IMR-90 (cell line): ENCODE measurements around the gene RBM44. TPM values are rescaled to one million over a fixed set of nuclear protein-coding genes. Genes with fewer than 3 reads are reported as not detected.

Experiments used
- ATAC-seq: fragments of 200-7000 bp; cut with Tn5 transposase; 2 replicates; pipeline ENCODE4 v1.9.1; 2020; ENCODE audit warnings: low read depth, mild to moderate bottlenecking, moderate library complexity
- BruUV-seq: library from RNA; stranded (reverse); fragments of 400-500 nt; replicated peaks from 2 replicates; lab custom pipeline; 2021; lab: Mats Ljungman, UMichigan
- CTCF ChIA-PET: fragments of 300-600 bp; formaldehyde crosslinking; extraction: SDS; loops from one replicate; lab custom pipeline; 2021; ENCODE audit warnings: antibody characterized with exemption; lab: Yijun Ruan, JAX
- POLR2A ChIA-PET: fragments of 300-600 bp; sonication (Branson Sonifier 250); formaldehyde crosslinking; loops from one replicate; lab custom pipeline; 2022; ENCODE audit warnings: antibody characterized with exemption; ENCODE audit not compliant: unreplicated experiment; lab: Charles Lee
- DNase-seq: peaks from one replicate; pipeline ENCODE4 v3.0.0; 2013
- H2AFZ ChIP-seq: replicated peaks from 2 replicates; pipeline ENCODE3; 2013; ENCODE audit warnings: low read length, mild to moderate bottlenecking; ENCODE audit not compliant: poor library complexity
- H2AK5ac ChIP-seq: 2 replicates; pipeline ENCODE4 v1.6.1; 2013; ENCODE audit warnings: low read depth, low read length, inconsistent platforms
- H2AK9ac ChIP-seq: replicated peaks from 2 replicates; pipeline ENCODE3; 2013; ENCODE audit warnings: mild to moderate bottlenecking, low read depth, low read length, moderate library complexity; ENCODE audit not compliant: poor library complexity
- H2BK120ac ChIP-seq: 2 replicates; pipeline ENCODE4 v1.6.1; 2013; ENCODE audit warnings: low read depth, low read length, inconsistent platforms
- H2BK15ac ChIP-seq: 3 replicates; pipeline ENCODE4 v1.6.1; 2013; ENCODE audit warnings: low read depth, low read length, inconsistent platforms
- H2BK20ac ChIP-seq: 2 replicates; pipeline ENCODE4 v1.6.1; 2013; ENCODE audit warnings: low read depth, mild to moderate bottlenecking, inconsistent platforms, low read length, moderate library complexity
- H2BK5ac ChIP-seq: 2 replicates; pipeline ENCODE4 v1.6.1; 2013; ENCODE audit warnings: mild to moderate bottlenecking, low read depth, low read length, inconsistent platforms; ENCODE audit not compliant: poor library complexity, severe bottlenecking
- H3K14ac ChIP-seq: replicated peaks from 2 replicates; pipeline ENCODE4 v1.6.1; 2013; ENCODE audit warnings: low read depth, low read length, inconsistent platforms
- H3K18ac ChIP-seq: 2 replicates; pipeline ENCODE4 v1.6.1; 2013; ENCODE audit warnings: low read depth, low read length, control low read depth
- H3K23ac ChIP-seq: 2 replicates; pipeline ENCODE4 v1.6.1; 2013; ENCODE audit warnings: low read depth, low read length, inconsistent platforms
- H3K27ac ChIP-seq: 2 replicates; pipeline ENCODE4 v1.5.1; 2013; ENCODE audit warnings: mild to moderate bottlenecking, control low read depth, low read length; ENCODE audit not compliant: insufficient read depth
- H3K27me3 ChIP-seq: 2 replicates; pipeline ENCODE4 v1.6.1; 2013; ENCODE audit warnings: low read length; ENCODE audit not compliant: control insufficient read depth, insufficient read depth
- H3K36me3 ChIP-seq: 2 replicates; pipeline ENCODE4 v1.6.1; 2013; ENCODE audit warnings: low read length, mixed read lengths; ENCODE audit not compliant: control insufficient read depth, insufficient read depth
- H3K4ac ChIP-seq: 2 replicates; pipeline ENCODE4 v1.6.1; 2013; ENCODE audit warnings: low read depth, low read length, inconsistent platforms
- H3K4me1 ChIP-seq: 2 replicates; pipeline ENCODE4 v1.6.1; 2013; ENCODE audit warnings: low read length, mixed read lengths; ENCODE audit not compliant: control insufficient read depth, insufficient read depth
- H3K4me2 ChIP-seq: 2 replicates; pipeline ENCODE4 v1.6.1; 2013; ENCODE audit warnings: low read depth, mild to moderate bottlenecking, control low read depth, low read length, moderate library complexity
- H3K4me3 ChIP-seq: 2 replicates; pipeline ENCODE4 v1.5.1; 2013; ENCODE audit warnings: low read depth, mild to moderate bottlenecking, control low read depth, low read length, moderate library complexity; ENCODE audit not compliant: insufficient read depth
- H3K56ac ChIP-seq: 2 replicates; pipeline ENCODE4 v1.6.1; 2013; ENCODE audit warnings: low read length, inconsistent platforms; ENCODE audit not compliant: insufficient read depth; ENCODE audit errors: extremely low read depth
- H3K79me1 ChIP-seq, 2 experiments: 2 replicates each; pipeline ENCODE4 v1.6.1; 2013; ENCODE audit warnings: low read length in 2 of 2, inconsistent platforms in 1 of 2, low read depth in 1 of 2
- H3K9ac ChIP-seq: 2 replicates; pipeline ENCODE4 v1.6.1; 2013; ENCODE audit warnings: low read depth, low read length, control low read depth
- H3K9me1 ChIP-seq: 2 replicates; pipeline ENCODE4 v1.6.1; 2013; ENCODE audit warnings: low read length, inconsistent platforms; ENCODE audit not compliant: insufficient read depth
- H3K9me3 ChIP-seq: 2 replicates; pipeline ENCODE4 v1.6.1; 2013; ENCODE audit warnings: low read length; ENCODE audit not compliant: control insufficient read depth, insufficient read depth
- H4K20me1 ChIP-seq: 2 replicates; pipeline ENCODE4 v1.6.1; 2013; ENCODE audit warnings: low read length, inconsistent platforms; ENCODE audit not compliant: insufficient read depth
- H4K5ac ChIP-seq: 2 replicates; pipeline ENCODE4 v1.6.1; 2013; ENCODE audit warnings: mild to moderate bottlenecking, low read depth, low read length, control low read depth
- H4K8ac ChIP-seq, 2 experiments: 2 replicates each; pipeline ENCODE4 v1.6.1; 2013; ENCODE audit warnings: low read depth in 2 of 2, low read length in 2 of 2, control low read depth in 1 of 2, inconsistent platforms in 1 of 2
- H4K91ac ChIP-seq: 2 replicates; pipeline ENCODE4 v1.6.1; 2013; ENCODE audit warnings: low read depth, low read length, inconsistent platforms; ENCODE audit not compliant: insufficient read depth
- CEBPB ChIP-seq: IDR thresholded peaks from 2 replicates; pipeline ENCODE4 v1.6.1; 2012; ENCODE audit warnings: low read depth, low read length, improper control_type of control experiment
- CHD1 ChIP-seq: IDR thresholded peaks from 2 replicates; pipeline ENCODE4 v1.6.1; 2012; ENCODE audit warnings: low read depth, low read length, improper control_type of control experiment
- FOS ChIP-seq: fragments of 150-350 bp; IDR thresholded peaks from 2 replicates; pipeline ENCODE4 v1.6.1; 2016; ENCODE audit warnings: low read depth, low read length
- MAZ ChIP-seq: IDR thresholded peaks from 2 replicates; pipeline ENCODE4 v1.6.1; 2012; ENCODE audit warnings: low read depth, mild to moderate bottlenecking, low read length, improper control_type of control experiment, moderate library complexity, borderline replicate concordance
- POLR2A ChIP-seq: IDR thresholded peaks from 2 replicates; pipeline ENCODE4 v1.6.1; 2012; ENCODE audit warnings: mild to moderate bottlenecking, low read depth, low read length
- RAD21 ChIP-seq: IDR thresholded peaks from 2 replicates; pipeline ENCODE4 v1.6.1; 2012; ENCODE audit warnings: low read length, improper control_type of control experiment
- WGBS, 2 experiments: methylation state at CpG; one replicate each; pipeline versions ENCODE4 v1.1.5 to v1.1.7; 2013; ENCODE audit warnings: missing lambda C conversion rate in 2 of 2; ENCODE audit not compliant: insufficient read length in 1 of 2; ENCODE audit errors: extremely low coverage in 2 of 2; 5-methylcytosine and 5-hydroxymethylcytosine counted together
- dilution Hi-C: fragments of 300-500 bp; cut with HindIII; formaldehyde crosslinking; loops from one replicate; pipeline ENCODE4 v1.14.3; 2018; ENCODE audit warnings: low sequenced_read_pairs; ENCODE audit not compliant: unreplicated experiment
- in situ Hi-C: fragments of 300-500 bp; cut with MboI; formaldehyde crosslinking; loops from 3 replicates; pipeline ENCODE4 v1.14.3; 2019; ENCODE audit warnings: low sequenced_read_pairs, inconsistent platforms, mixed read lengths
- intact Hi-C: fragments of 100-400 bp; cut with micrococcal nuclease; formaldehyde crosslinking; loops from 2 replicates; pipeline ENCODE4 v1.10.0; 2022
- polyA plus RNA-seq, 3 experiments: library from polyadenylated mRNA; depleted of rRNA; stranded (reverse); fragments of >200 nt; gene quantifications; 2 replicates each; pipeline ENCODE4 v1.2.3, GENCODE V29; 2012; ENCODE audit warnings: low replicate concordance in 1 of 3
- total RNA-seq: library from RNA; depleted of rRNA; stranded (reverse); fragments of >200 nt; gene quantifications from 2 replicates; pipeline ENCODE4 v1.2.3, GENCODE V29; 2012

The RBM44 gene
- total and polyA plus RNA-seq, 2 of the 4 experiments (the other 2 are of a cell fraction) = 0.14 to 0.18 TPM

DNA sequence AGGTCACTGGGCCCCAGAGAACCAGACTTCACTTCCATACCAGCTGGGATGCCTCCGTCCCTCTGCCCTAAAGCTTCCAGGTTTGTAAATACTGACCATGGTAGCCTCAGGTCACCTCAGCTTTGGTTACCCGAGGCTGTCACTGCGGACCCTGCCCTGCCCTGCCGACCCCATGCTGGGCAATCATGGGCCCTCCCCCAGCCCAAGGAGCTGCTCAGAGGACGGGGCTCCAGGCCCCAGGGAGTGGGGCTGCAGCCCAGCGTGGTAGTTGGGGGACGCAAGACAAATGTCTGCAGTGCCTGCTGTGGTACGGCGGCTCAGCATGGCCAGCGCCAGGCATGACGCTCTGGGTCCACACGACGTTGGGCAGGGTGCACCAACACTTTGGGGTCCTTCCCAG, 86.1 kb downstream of the RBM44 start:
- ATAC-seq (no peak), DNase-seq (no peak)
- no peak overlapping the region for H3K14ac ChIP-seq
- H2BK120ac ChIP-seq = no peak overlapping the region
- in situ Hi-C loops (no loop called here), dilution Hi-C loops (no loop called here), intact Hi-C loops (no loop called here)
- H3K4me1 ChIP-seq = peaks cover 5% of the 10 kb centered on the region; the same call in 1 of the 2 replicates
- no peak overlapping the region for H3K56ac ChIP-seq
- peaks cover 0 to 4% of the 10 kb centered on the region in 2 experiments; a peak in 1 of 4 replicates for H3K79me1 ChIP-seq
- H3K4ac ChIP-seq = no peak overlapping the region
- H3K36me3 ChIP-seq = no peaks in the 10 kb centered on the region
- H3K4me2 ChIP-seq = no peak overlapping the region
- H3K23ac ChIP-seq = no peak overlapping the region
- no peaks in the 10 kb centered on the region for H3K27me3 ChIP-seq
- no peak for TF ChIP-seq CHD1
- TF ChIP-seq POLR2A = no peak
- no peak for TF ChIP-seq FOS
- TF ChIP-seq MAZ = no peak
- no peak for TF ChIP-seq CEBPB
- TF ChIP-seq RAD21 = no peak
- H4K5ac ChIP-seq = no peak overlapping the region
- H3K9me3 ChIP-seq = no peaks in the 10 kb centered on the region
- no TSS peak for BruUV-seq
- ChIA-PET POLR2A (no interaction called here), CTCF (interaction anchor here (0.6 kb wide), 1 partner anchor 39 kb away, joined by 5 read pairs; no protein-coding TSS in a partner anchor)
- H4K20me1 ChIP-seq = no peaks in the 10 kb centered on the region
- no peak overlapping the region for H2BK5ac ChIP-seq
- no peak overlapping the region for H3K27ac ChIP-seq
- no peak overlapping the region for H4K8ac ChIP-seq
- H3K9me1 ChIP-seq = peaks cover 15% of the 10 kb centered on the region
- no peak overlapping the region for H2AFZ ChIP-seq
- H2AK9ac ChIP-seq = no peak overlapping the region
- H4K91ac ChIP-seq = no peak overlapping the region
- no peak overlapping the region for H3K4me3 ChIP-seq
- no peak overlapping the region for H2BK15ac ChIP-seq
- H3K18ac ChIP-seq = no peak overlapping the region
- no peak overlapping the region for H2AK5ac ChIP-seq
- no peak overlapping the region for H2BK20ac ChIP-seq
- H3K9ac ChIP-seq = no peak overlapping the region
- WGBS, 2 experiments = 77% methylated on average over 5 of the region's 13 CpGs; no CpG with 5 or more reads in 1 of the 2 experiments
